A549 (cell line): ENCODE results near the gene OR6N2. TPM values are rescaled to one million over a fixed set of nuclear protein-coding genes. Genes with fewer than 3 reads are reported as not detected.

Source experiments
- ATAC-seq, 2 experiments: fragments of 200-7000 bp in 1 of 2; fragments of >200 bp in 1 of 2; cut with Nextera tagmentation in 1 of 2; cut with Tn5 transposase in 1 of 2; 3 replicates each; pipeline versions ENCODE4 v1.8.0 to v1.9.1; 2018 to 2020; ENCODE audit warnings: mild to moderate bottlenecking in 1 of 2, moderate library complexity in 1 of 2
- CTCF ChIA-PET: fragments of 300-600 bp; sonication (Branson Sonifier 250); formaldehyde crosslinking; extraction: SDS; loops from one replicate; lab custom pipeline; 2021; ENCODE audit warnings: antibody characterized with exemption, inconsistent platforms; lab: Yijun Ruan, JAX
- POLR2A ChIA-PET: fragments of 350-600 bp; formaldehyde crosslinking; extraction: SDS; loops from one replicate; lab custom pipeline; 2021; ENCODE audit warnings: antibody characterized with exemption, inconsistent platforms; lab: Yijun Ruan, JAX
- DNase-seq, 2 experiments: peaks; one replicate each; pipeline versions ENCODE4 v3.0.0 to v3.0.0-alpha.2; 2011 to 2016; ENCODE audit warnings: low read depth in 1 of 2, low spot score in 1 of 2
- FAIRE-seq: peaks from 2 replicates; lab custom pipeline; 2011; peaks lifted over from hg19 to GRCh38; lab: Jason Lieb, UNC
- H3K27ac ChIP-seq, 2 experiments: fragments of >200 bp; sonication (Bioruptor Twin); formaldehyde crosslinking; 3 replicates each; pipeline ENCODE4 v1.5.1; 2016 to 2017
- H3K4me1 ChIP-seq: fragments of >200 bp; sonication (Bioruptor Twin); formaldehyde crosslinking; 3 replicates; pipeline ENCODE4 v1.6.1; 2016
- H3K4me2 ChIP-seq: fragments of >200 bp; sonication (Bioruptor Twin); formaldehyde crosslinking; 3 replicates; pipeline ENCODE4 v1.6.1; 2016
- H3K4me3 ChIP-seq: fragments of >200 bp; sonication (Bioruptor Twin); formaldehyde crosslinking; 3 replicates; pipeline ENCODE4 v1.5.1; 2016
- H3K9me3 ChIP-seq: fragments of >200 bp; sonication (Bioruptor Twin); formaldehyde crosslinking; 3 replicates; pipeline ENCODE4 v1.6.1; 2016
- CBX2 ChIP-seq: fragments of 200-600 bp; sonication (generic); IDR thresholded peaks from 2 replicates; pipeline ENCODE4 v1.6.1; 2016; ENCODE audit warnings: low read depth, mild to moderate bottlenecking, borderline replicate concordance
- CEBPB ChIP-seq, 2 experiments: fragments of >200 bp in 1 of 2; sonication (Bioruptor Twin) in 1 of 2; formaldehyde crosslinking in 1 of 2; IDR thresholded peaks; 2 replicates each; pipeline ENCODE4 v1.6.1; 2012 to 2016
- CHD2 ChIP-seq: fragments of 150-350 bp; IDR thresholded peaks from 2 replicates; pipeline ENCODE4 v1.6.1; 2014; ENCODE audit warnings: low read length; ENCODE audit not compliant: partially characterized antibody
- CHD4 ChIP-seq: fragments of 200-600 bp; sonication (generic); IDR thresholded peaks from 2 replicates; pipeline ENCODE4 v1.6.1; 2016; ENCODE audit warnings: antibody characterized with exemption, mild to moderate bottlenecking, borderline replicate concordance
- EHMT2 ChIP-seq: fragments of 200-600 bp; sonication (generic); IDR thresholded peaks from 2 replicates; pipeline ENCODE4 v1.6.1; 2016; ENCODE audit warnings: antibody characterized with exemption, low read depth, mild to moderate bottlenecking, moderate library complexity
- EP300 ChIP-seq, 2 experiments: fragments of >200 bp; sonication (Bioruptor Twin); formaldehyde crosslinking; IDR thresholded peaks; 2 replicates in 1 of 2; 3 replicates in 1 of 2; pipeline ENCODE4 v1.6.1; 2016 to 2017
- ESRRA ChIP-seq: fragments of 150-350 bp; IDR thresholded peaks from 2 replicates; pipeline ENCODE4 v1.6.1; 2014; ENCODE audit warnings: mild to moderate bottlenecking, low read length, borderline replicate concordance
- FOSL2 ChIP-seq, 2 experiments: fragments of 450-650 bp in 1 of 2; fragments of >200 bp in 1 of 2; sonication (Bioruptor Twin) in 1 of 2; formaldehyde crosslinking; IDR thresholded peaks; 2 replicates each; pipeline versions ENCODE4 v1.5.0 to v1.6.1; 2016 to 2020; ENCODE audit warnings: mild to moderate bottlenecking in 1 of 2, moderate library complexity in 1 of 2
- HDAC2 ChIP-seq: fragments of 200-600 bp; sonication (generic); IDR thresholded peaks from 2 replicates; pipeline ENCODE4 v1.6.1; 2016
- HEYL ChIP-seq: fragments of 250-450 bp; sonication (Bioruptor Pico); IDR thresholded peaks from 2 replicates; pipeline ENCODE4 v1.8.0; 2021; ENCODE audit warnings: mild to moderate bottlenecking, moderate library complexity
- HOXB5 ChIP-seq: fragments of 250-450 bp; sonication (Bioruptor Pico); IDR thresholded peaks from 2 replicates; pipeline ENCODE4 v1.5.0; 2020; ENCODE audit warnings: mild to moderate bottlenecking, moderate library complexity
- JUN ChIP-seq, 2 experiments: fragments of >200 bp; sonication (Bioruptor Twin); formaldehyde crosslinking; IDR thresholded peaks; 2 replicates in 1 of 2; 3 replicates in 1 of 2; pipeline ENCODE4 v1.6.1; 2016 to 2017
- MYC ChIP-seq: IDR thresholded peaks from 2 replicates; pipeline ENCODE4 v1.6.1; 2012; ENCODE audit warnings: mild to moderate bottlenecking, inconsistent platforms, low read length, improper control_type of control experiment, borderline replicate concordance
- NR3C1 ChIP-seq: fragments of >200 bp; sonication (Bioruptor Twin); formaldehyde crosslinking; IDR thresholded peaks from 3 replicates; pipeline ENCODE4 v1.6.1; 2017
- PHF8 ChIP-seq: fragments of 200-600 bp; sonication (generic); IDR thresholded peaks from 2 replicates; pipeline ENCODE4 v1.6.1; 2016; ENCODE audit warnings: low read depth, mild to moderate bottlenecking, antibody characterized with exemption, moderate library complexity, borderline replicate concordance
- POLR2AphosphoS2 ChIP-seq: conservative IDR thresholded peaks from 2 replicates; pipeline ENCODE4 v1.6.1; 2012; ENCODE audit warnings: low read length, improper control_type of control experiment, inconsistent platforms
- RAD21 ChIP-seq, 2 experiments: fragments of >200 bp in 1 of 2; sonication (Bioruptor Twin) in 1 of 2; formaldehyde crosslinking in 1 of 2; IDR thresholded peaks in 1 of 2; conservative IDR thresholded peaks in 1 of 2; 2 replicates in 1 of 2; 3 replicates in 1 of 2; pipeline ENCODE4 v1.6.1; 2012 to 2018; ENCODE audit warnings: inconsistent platforms in 1 of 2
- RARB ChIP-seq: fragments of 250-450 bp; sonication (Bioruptor Pico); IDR thresholded peaks from 2 replicates; pipeline ENCODE4 v1.8.0; 2021; ENCODE audit warnings: mild to moderate bottlenecking, moderate library complexity
- REST ChIP-seq: fragments of 200-600 bp; sonication (generic); IDR thresholded peaks from 2 replicates; pipeline ENCODE4 v1.6.1; 2016; ENCODE audit warnings: antibody characterized with exemption, mild to moderate bottlenecking, moderate library complexity
- RFX5 ChIP-seq: fragments of 450-650 bp; IDR thresholded peaks from 2 replicates; pipeline ENCODE4 v1.7.1; 2014; ENCODE audit warnings: antibody characterized with exemption, mild to moderate bottlenecking, moderate library complexity
- TP53 ChIP-seq: fragments of 250-450 bp; sonication (Bioruptor Pico); IDR thresholded peaks from 2 replicates; pipeline ENCODE4 v1.5.0; 2021; ENCODE audit warnings: mild to moderate bottlenecking, moderate library complexity
- ZNF302 ChIP-seq: fragments of 250-450 bp; sonication (Bioruptor Pico); IDR thresholded peaks from 2 replicates; pipeline ENCODE4 v1.9.0; 2021; ENCODE audit warnings: inconsistent platforms, mild to moderate bottlenecking, moderate library complexity
- WGBS: methylation state at CpG from one replicate; pipeline ENCODE4 v1.1.6; 2017; ENCODE audit errors: missing lambda C conversion rate; 5-methylcytosine and 5-hydroxymethylcytosine counted together
- polyA plus RNA-seq, 4 experiments: library from polyadenylated mRNA; depleted of rRNA in 3 of 4; stranded (reverse); fragments of >200 nt; fragmentation: RNase III in 1 of 4; extraction: RNeasy Plus Mini Kit Qiagen cat#74134 plus additional on column Dnase treatment in 1 of 4; gene quantifications; 2 replicates in 3 of 4; 3 replicates in 1 of 4; pipeline ENCODE4 v1.2.3, GENCODE V29; 2011 to 2017
- TF ChIP-seq, protein P1 (sequence below): fragments of >200 bp; sonication (Bioruptor Twin); formaldehyde crosslinking; IDR thresholded peaks from 2 replicates; pipeline ENCODE4 v1.6.1; 2016
- TF ChIP-seq, protein P2 (sequence below): IDR thresholded peaks from 2 replicates; pipeline ENCODE4 v1.6.1; 2012; ENCODE audit warnings: low read depth, borderline replicate concordance
- TF ChIP-seq, protein P3 (sequence below): IDR thresholded peaks from 2 replicates; pipeline ENCODE4 v1.6.1; 2012
- TF ChIP-seq, protein P4 (sequence below): fragments of 450-650 bp; IDR thresholded peaks from 2 replicates; pipeline ENCODE4 v1.6.1; 2014; ENCODE audit warnings: antibody characterized with exemption
- TF ChIP-seq, protein P5 (sequence below): fragments of >200 bp; sonication (Bioruptor Twin); formaldehyde crosslinking; IDR thresholded peaks from 3 replicates; pipeline ENCODE4 v1.5.1; 2016

OR6N2 gene
- polyA plus RNA-seq, 2 of the 4 experiments (the other 2 are of a cell fraction): not detected

DNA sequence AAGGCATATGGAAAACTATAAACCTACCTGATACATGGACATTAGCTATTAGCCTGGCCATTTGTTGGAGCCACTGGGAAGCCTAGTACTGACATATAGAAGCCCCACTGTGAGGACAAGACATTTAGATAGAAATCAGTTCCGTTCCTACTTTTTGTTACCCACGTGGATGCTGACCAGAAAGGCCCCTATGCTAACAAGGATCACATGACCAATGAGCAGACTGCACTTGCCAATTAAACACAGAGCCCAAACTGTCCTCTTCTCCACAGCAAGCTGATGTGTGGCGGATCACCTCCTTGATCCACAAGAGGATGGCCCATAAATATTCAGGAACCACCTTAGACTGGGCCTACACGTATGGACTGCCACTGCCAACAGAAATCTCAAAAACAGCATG lies 49.3 kb downstream of the OR6N2 start:
- ChIA-PET POLR2A (no interaction called here), CTCF (no interaction called here)
- DNase-seq: no peak
- WGBS: 15% methylated on average over 4 of the region's 4 CpGs
- H3K9me3 ChIP-seq: no peaks in the 10 kb centered on the region
- TF ChIP-seq RFX5 (no peak), POLR2AphosphoS2 (no peak), EP300 (IDR thresholded peaks at IDR 0.05) (no peak), TP53 (CRISPR knock-in tag) (no peak), REST (no peak), RARB (no peak), ESRRA (no peak), HDAC2 (no peak), FOSL2 (IDR thresholded peaks at IDR 0.05) (no peak), FOSL2 (CRISPR knock-in tag; IDR thresholded peaks at IDR 0.05) (no peak), HEYL (no peak), JUN (IDR thresholded peaks at IDR 0.05) (no peak), CHD4 (no peak), HOXB5 (CRISPR knock-in tag) (no peak), CEBPB (IDR thresholded peaks at IDR 0.05) (no peak)
- TF ChIP-seq, protein P1, sequence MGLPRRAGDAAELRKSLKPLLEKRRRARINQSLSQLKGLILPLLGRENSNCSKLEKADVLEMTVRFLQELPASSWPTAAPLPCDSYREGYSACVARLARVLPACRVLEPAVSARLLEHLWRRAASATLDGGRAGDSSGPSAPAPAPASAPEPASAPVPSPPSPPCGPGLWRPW: no peak
- TF ChIP-seq, protein P2, sequence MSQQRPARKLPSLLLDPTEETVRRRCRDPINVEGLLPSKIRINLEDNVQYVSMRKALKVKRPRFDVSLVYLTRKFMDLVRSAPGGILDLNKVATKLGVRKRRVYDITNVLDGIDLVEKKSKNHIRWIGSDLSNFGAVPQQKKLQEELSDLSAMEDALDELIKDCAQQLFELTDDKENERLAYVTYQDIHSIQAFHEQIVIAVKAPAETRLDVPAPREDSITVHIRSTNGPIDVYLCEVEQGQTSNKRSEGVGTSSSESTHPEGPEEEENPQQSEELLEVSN: no peak
- TF ChIP-seq, protein P3, sequence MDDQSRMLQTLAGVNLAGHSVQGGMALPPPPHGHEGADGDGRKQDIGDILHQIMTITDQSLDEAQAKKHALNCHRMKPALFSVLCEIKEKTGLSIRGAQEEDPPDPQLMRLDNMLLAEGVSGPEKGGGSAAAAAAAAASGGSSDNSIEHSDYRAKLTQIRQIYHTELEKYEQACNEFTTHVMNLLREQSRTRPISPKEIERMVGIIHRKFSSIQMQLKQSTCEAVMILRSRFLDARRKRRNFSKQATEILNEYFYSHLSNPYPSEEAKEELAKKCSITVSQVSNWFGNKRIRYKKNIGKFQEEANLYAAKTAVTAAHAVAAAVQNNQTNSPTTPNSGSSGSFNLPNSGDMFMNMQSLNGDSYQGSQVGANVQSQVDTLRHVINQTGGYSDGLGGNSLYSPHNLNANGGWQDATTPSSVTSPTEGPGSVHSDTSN: no peak
- TF ChIP-seq, protein P4, sequence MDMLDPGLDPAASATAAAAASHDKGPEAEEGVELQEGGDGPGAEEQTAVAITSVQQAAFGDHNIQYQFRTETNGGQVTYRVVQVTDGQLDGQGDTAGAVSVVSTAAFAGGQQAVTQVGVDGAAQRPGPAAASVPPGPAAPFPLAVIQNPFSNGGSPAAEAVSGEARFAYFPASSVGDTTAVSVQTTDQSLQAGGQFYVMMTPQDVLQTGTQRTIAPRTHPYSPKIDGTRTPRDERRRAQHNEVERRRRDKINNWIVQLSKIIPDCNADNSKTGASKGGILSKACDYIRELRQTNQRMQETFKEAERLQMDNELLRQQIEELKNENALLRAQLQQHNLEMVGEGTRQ: no peak
- TF ChIP-seq, protein P5, sequence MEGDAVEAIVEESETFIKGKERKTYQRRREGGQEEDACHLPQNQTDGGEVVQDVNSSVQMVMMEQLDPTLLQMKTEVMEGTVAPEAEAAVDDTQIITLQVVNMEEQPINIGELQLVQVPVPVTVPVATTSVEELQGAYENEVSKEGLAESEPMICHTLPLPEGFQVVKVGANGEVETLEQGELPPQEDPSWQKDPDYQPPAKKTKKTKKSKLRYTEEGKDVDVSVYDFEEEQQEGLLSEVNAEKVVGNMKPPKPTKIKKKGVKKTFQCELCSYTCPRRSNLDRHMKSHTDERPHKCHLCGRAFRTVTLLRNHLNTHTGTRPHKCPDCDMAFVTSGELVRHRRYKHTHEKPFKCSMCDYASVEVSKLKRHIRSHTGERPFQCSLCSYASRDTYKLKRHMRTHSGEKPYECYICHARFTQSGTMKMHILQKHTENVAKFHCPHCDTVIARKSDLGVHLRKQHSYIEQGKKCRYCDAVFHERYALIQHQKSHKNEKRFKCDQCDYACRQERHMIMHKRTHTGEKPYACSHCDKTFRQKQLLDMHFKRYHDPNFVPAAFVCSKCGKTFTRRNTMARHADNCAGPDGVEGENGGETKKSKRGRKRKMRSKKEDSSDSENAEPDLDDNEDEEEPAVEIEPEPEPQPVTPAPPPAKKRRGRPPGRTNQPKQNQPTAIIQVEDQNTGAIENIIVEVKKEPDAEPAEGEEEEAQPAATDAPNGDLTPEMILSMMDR: no peak
- no peak for FAIRE-seq
- no peak overlapping the region for H3K4me3 ChIP-seq
- no peak overlapping the region for H3K4me2 ChIP-seq
- H3K4me1 ChIP-seq: no peaks in the 10 kb centered on the region
- H3K27ac ChIP-seq: no peak overlapping the region
- no peak for ATAC-seq

DNA sequence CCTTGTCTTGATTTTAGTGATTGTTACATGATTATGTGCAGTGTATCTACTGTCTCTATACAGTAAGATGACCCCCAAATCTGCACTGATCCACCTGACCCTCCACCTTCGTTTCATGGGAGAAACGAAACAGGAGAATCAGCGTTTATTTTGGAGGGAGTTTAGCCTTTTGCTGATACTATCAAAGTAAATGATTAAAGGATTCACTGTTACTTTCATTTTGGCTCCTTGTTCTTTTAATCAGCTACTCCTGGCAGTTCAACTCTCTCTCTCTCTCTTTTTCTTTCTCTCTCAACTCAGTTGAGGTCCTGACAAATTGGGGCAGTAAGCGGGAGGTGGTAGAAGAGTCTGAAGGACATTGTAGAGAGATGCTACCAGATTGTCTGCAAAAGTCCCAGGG lies 50.6 kb downstream of the OR6N2 start:
- Histone ChIP-seq H3K4me2 (no peak overlapping the region), H3K27ac (no peak overlapping the region), H3K4me1 (no peaks in the 10 kb centered on the region), H3K4me3 (no peak overlapping the region), H3K9me3 (no peaks in the 10 kb centered on the region)
- DNase-seq (no peak), FAIRE-seq (no peak), ATAC-seq (no peak)
- CTCF ChIA-PET: no interaction called here
- 9% methylated on average over 4 of the region's 4 CpGs for WGBS
- POLR2A ChIA-PET: no interaction called here
- TF ChIP-seq RAD21 (conservative IDR thresholded peaks at IDR 0.05 in 1 of 2, IDR thresholded peaks at IDR 0.05 in 1 of 2) (no peak), EHMT2 (no peak), PHF8 (no peak), ZNF302 (no peak), CEBPB (IDR thresholded peaks at IDR 0.05) (no peak), CHD2 (no peak), MYC (no peak), NR3C1 (no peak), CBX2 (no peak)
